Measurements from ENCODE around the gene RILPL1. TPM values are rescaled to one million over a fixed set of nuclear protein-coding genes. Genes with fewer than 3 reads are reported as not detected.

RILPL1 gene
- total and polyA plus RNA-seq, 4 donors, result 1.3 to 2.7 (median 2.1) TPM

DNA sequence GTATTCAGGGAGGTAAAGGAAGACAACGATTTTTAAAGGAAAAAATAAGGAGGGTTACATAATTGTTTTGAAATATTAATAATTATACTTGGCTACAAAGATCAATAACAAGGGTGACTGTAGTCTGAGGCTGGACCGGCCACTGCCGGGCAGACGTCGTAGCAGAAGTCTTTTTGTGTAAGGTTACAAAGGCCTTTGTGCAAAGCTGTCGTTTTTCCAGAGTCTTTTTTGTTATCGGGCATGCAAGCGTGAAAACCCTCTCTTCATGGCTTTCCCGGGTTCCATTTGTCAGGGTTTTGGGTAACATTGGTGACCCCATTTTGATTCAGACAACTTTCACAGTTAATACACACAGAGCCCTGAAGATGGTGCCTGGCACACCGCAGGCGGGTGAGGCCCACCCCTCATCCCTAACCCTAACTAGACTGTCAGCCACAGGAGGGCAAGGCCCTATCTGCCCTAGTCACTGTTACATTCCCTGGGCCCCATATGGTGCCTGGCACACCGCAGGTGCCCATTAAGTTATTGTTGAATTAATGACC is 31.3 kb downstream of the RILPL1 start (continued):
- TF ChIP-seq, protein P1, sequence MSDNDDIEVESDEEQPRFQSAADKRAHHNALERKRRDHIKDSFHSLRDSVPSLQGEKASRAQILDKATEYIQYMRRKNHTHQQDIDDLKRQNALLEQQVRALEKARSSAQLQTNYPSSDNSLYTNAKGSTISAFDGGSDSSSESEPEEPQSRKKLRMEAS (IDR thresholded peaks at IDR 0.05), result no peak
- no peak for TF ChIP-seq RAD21 (IDR thresholded peaks at IDR 0.05)
- TF ChIP-seq NR2F2 (IDR thresholded peaks at IDR 0.05), result no peak
- TF ChIP-seq SP1 (IDR thresholded peaks at IDR 0.05), result no peak
- no peak for TF ChIP-seq CTCF (IDR thresholded peaks at IDR 0.05; ENCODE audit: low read depth, low read length, missing input control)

GRCh38 chr12:123499332-123499731 is 34.2 kb downstream of the RILPL1 start:
- no peaks in the 10 kb centered on the region for H3K9me3 ChIP-seq (ENCODE audit: control insufficient read depth in 4 of 4, low read length in 3 of 4)
- 95% methylated on average over 16 of the region's 16 CpGs for WGBS
- no peak for DNase-seq (ENCODE audit: low spot score)

More at GRCh38 chr12:123499332-123499731, 34.2 kb downstream of the RILPL1 start:
- H3K36me3 ChIP-seq (ENCODE audit: control insufficient read depth in 4 of 4, insufficient read depth in 3 of 4, low read depth in 1 of 4, low read length in 3 of 4), result peaks cover 0 to 13% (median 4%) of the 10 kb centered on the region in 4 donors
- H3K27me3 ChIP-seq (ENCODE audit: control insufficient read depth in 4 of 4, insufficient read depth in 4 of 4, low read length in 3 of 4), result no peaks in the 10 kb centered on the region
- TF ChIP-seq, protein P2, sequence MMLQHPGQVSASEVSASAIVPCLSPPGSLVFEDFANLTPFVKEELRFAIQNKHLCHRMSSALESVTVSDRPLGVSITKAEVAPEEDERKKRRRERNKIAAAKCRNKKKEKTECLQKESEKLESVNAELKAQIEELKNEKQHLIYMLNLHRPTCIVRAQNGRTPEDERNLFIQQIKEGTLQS (IDR thresholded peaks at IDR 0.05), result no peak
- TF ChIP-seq FOXA1 (IDR thresholded peaks at IDR 0.05) (no peak), REST (IDR thresholded peaks at IDR 0.05) (no peak), NR2F2 (IDR thresholded peaks at IDR 0.05) (no peak), HNF4A (conservative IDR thresholded peaks at IDR 0.05) (no peak), RXRA (IDR thresholded peaks at IDR 0.05) (no peak), GABPA (IDR thresholded peaks at IDR 0.05 in 1 of 2, conservative IDR thresholded peaks at IDR 0.05 in 1 of 2) (no peak), HNF4G (IDR thresholded peaks at IDR 0.05) (no peak), EGR1 (IDR thresholded peaks at IDR 0.05; ENCODE audit: low read depth in 2 of 2) (no peak), CTCF (IDR thresholded peaks at IDR 0.05; ENCODE audit: low read depth, low read length, missing input control) (no peak), SP1 (IDR thresholded peaks at IDR 0.05) (no peak), JUND (IDR thresholded peaks at IDR 0.05) (no peak), TAF1 (conservative IDR thresholded peaks at IDR 0.05) (no peak), RAD21 (IDR thresholded peaks at IDR 0.05) (no peak), FOXA2 (IDR thresholded peaks at IDR 0.05) (no peak), YY1 (IDR thresholded peaks at IDR 0.05) (no peak)
- TF ChIP-seq, protein P3, sequence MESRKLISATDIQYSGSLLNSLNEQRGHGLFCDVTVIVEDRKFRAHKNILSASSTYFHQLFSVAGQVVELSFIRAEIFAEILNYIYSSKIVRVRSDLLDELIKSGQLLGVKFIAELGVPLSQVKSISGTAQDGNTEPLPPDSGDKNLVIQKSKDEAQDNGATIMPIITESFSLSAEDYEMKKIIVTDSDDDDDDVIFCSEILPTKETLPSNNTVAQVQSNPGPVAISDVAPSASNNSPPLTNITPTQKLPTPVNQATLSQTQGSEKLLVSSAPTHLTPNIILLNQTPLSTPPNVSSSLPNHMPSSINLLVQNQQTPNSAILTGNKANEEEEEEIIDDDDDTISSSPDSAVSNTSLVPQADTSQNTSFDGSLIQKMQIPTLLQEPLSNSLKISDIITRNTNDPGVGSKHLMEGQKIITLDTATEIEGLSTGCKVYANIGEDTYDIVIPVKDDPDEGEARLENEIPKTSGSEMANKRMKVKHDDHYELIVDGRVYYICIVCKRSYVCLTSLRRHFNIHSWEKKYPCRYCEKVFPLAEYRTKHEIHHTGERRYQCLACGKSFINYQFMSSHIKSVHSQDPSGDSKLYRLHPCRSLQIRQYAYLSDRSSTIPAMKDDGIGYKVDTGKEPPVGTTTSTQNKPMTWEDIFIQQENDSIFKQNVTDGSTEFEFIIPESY (IDR thresholded peaks at IDR 0.05), result no peak
- TF ChIP-seq, protein P1 (IDR thresholded peaks at IDR 0.05), result no peak
- H3K9ac ChIP-seq (ENCODE audit: low read depth in 1 of 2, low read length in 2 of 2), result no peak overlapping the region
- H3K4me3 ChIP-seq (ENCODE audit: low read depth in 1 of 3, low read length in 3 of 3), result no peak overlapping the region
- H3K27ac ChIP-seq (ENCODE audit: low read depth in 1 of 2, low read length in 2 of 2), result no peak overlapping the region
- no peaks in the 10 kb centered on the region for H3K4me1 ChIP-seq (ENCODE audit: control insufficient read depth in 4 of 4, insufficient read depth in 4 of 4, low read length in 3 of 4)
